Dendritic cell treated with granulocyte-macrophage colony-stimulating factor and Interleukin-4, amounts not matched to agents 40 ng/mL and 50 ng/mL, for 4 days (primary cell): ENCODE data around the gene CNMD.

ENCODE experiments used
- H3K27ac Mint-ChIP-seq: one replicate; pipeline ENCODE4 v1.8.0; 2022; ENCODE audit warnings: mild to moderate bottlenecking, mixed read lengths
- H3K27me3 Mint-ChIP-seq: one replicate; pipeline ENCODE4 v1.8.0; 2022; ENCODE audit warnings: mild to moderate bottlenecking, mixed read lengths
- H3K36me3 Mint-ChIP-seq: one replicate; pipeline ENCODE4 v1.8.0; 2022; ENCODE audit warnings: low read depth, mixed read lengths
- H3K4me1 Mint-ChIP-seq: one replicate; pipeline ENCODE4 v1.8.0; 2022; ENCODE audit warnings: low read depth, mixed read lengths
- H3K4me3 Mint-ChIP-seq: one replicate; pipeline ENCODE4 v1.8.0; 2022; ENCODE audit warnings: mild to moderate bottlenecking, moderate library complexity, mixed read lengths
- H3K9me3 Mint-ChIP-seq: one replicate; pipeline ENCODE4 v1.8.0; 2022; ENCODE audit warnings: mixed read lengths
- intact Hi-C: fragments of 100-400 bp; cut with micrococcal nuclease; formaldehyde crosslinking; loops from one replicate; pipeline ENCODE4 v1.15.0; 2022

The CNMD gene

GRCh38 chr13:52765611-52766390 lies 26.2 kb upstream of the CNMD start:
- no peaks in the 10 kb centered on the region for H3K36me3 Mint-ChIP-seq

GRCh38 chr13:52760077-52760476 lies 20.5 kb upstream of the CNMD start:
- H3K27me3 Mint-ChIP-seq = peaks cover 2% of the 10 kb centered on the region
- H3K9me3 Mint-ChIP-seq = no peaks in the 10 kb centered on the region
- intact Hi-C loops = no loop called here
- no peak overlapping the region for H3K4me3 Mint-ChIP-seq
- no peaks in the 10 kb centered on the region for H3K36me3 Mint-ChIP-seq
- no peak overlapping the region for H3K27ac Mint-ChIP-seq
- H3K4me1 Mint-ChIP-seq = no peaks in the 10 kb centered on the region

More at GRCh38 chr13:52765611-52766390, 26.2 kb upstream of the CNMD start:
- Mint-ChIP-seq H3K27ac (no peak overlapping the region), H3K4me1 (no peaks in the 10 kb centered on the region), H3K4me3 (no peak overlapping the region), H3K27me3 (peaks cover 5% of the 10 kb centered on the region), H3K9me3 (no peaks in the 10 kb centered on the region)
- intact Hi-C loops = no loop called here

DNA sequence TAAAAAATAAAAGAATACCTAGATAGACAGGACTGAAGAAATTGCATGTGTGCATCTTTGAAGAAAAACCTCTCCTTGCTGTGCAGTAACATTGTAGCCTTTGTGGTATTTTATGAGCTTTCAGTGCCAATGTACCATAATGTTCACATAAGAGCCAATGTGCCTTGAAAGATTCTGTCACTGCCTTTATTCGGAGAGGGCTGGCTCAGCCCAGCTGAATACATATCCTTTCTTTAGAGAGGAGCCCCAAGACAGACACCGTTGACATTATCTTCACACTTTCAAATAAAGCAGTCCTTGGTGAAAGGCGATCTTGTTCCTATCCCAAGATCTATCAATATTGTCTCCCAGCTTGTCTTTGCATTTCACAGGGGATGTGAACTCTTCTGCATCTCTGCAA lies 18.5 kb upstream of the CNMD start:
- no peak overlapping the region for H3K27ac Mint-ChIP-seq
- intact Hi-C loops = no loop called here
- no peaks in the 10 kb centered on the region for H3K4me1 Mint-ChIP-seq
- H3K36me3 Mint-ChIP-seq = no peaks in the 10 kb centered on the region
- H3K27me3 Mint-ChIP-seq = peaks cover 2% of the 10 kb centered on the region
- H3K4me3 Mint-ChIP-seq = no peak overlapping the region
- H3K9me3 Mint-ChIP-seq = no peaks in the 10 kb centered on the region

- H3K27me3 Mint-ChIP-seq = peaks cover 13% of the 10 kb centered on the region
- intact Hi-C loops = no loop called here
- H3K36me3 Mint-ChIP-seq = no peaks in the 10 kb centered on the region
- H3K9me3 Mint-ChIP-seq = no peaks in the 10 kb centered on the region
- H3K4me3 Mint-ChIP-seq = no peak overlapping the region
- no peak overlapping the region for H3K27ac Mint-ChIP-seq
- no peaks in the 10 kb centered on the region for H3K4me1 Mint-ChIP-seq
Measured at GRCh38 chr13:52751196-52751595, 11.6 kb upstream of the CNMD start.

- Mint-ChIP-seq H3K27ac (no peak overlapping the region), H3K4me1 (no peaks in the 10 kb centered on the region), H3K27me3 (peaks cover 15% of the 10 kb centered on the region), H3K36me3 (no peaks in the 10 kb centered on the region), H3K4me3 (no peak overlapping the region), H3K9me3 (no peaks in the 10 kb centered on the region)
- intact Hi-C loops = no loop called here
Measured at GRCh38 chr13:52750713-52751112, 11.1 kb upstream of the CNMD start.

DNA sequence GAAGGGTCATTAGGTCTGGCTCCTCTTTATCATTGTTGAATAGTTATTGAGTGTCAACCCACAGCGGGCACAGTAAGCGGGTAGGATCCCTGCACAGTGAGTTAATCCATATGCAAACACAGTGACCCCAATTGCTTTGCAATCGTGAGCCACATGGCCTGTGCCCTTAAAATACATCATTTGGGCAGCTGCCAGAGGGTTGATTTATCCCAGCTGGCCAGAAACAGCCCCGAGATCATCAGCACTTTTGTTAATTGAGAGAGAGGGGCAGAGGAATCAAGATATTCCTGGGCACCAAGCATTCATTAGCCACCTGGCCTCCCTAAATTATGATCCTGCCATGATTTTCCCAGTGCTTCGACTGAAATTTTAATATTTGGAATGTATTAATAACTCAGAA lies 9.8 kb upstream of the CNMD start:
- Mint-ChIP-seq H3K27me3 (peaks cover 22% of the 10 kb centered on the region), H3K4me1 (no peaks in the 10 kb centered on the region), H3K4me3 (no peak overlapping the region), H3K9me3 (no peaks in the 10 kb centered on the region), H3K27ac (no peak overlapping the region), H3K36me3 (no peaks in the 10 kb centered on the region)
- intact Hi-C loops = no loop called here

GRCh38 chr13:52746141-52746540 lies 6.5 kb upstream of the CNMD start:
- intact Hi-C loops = no loop called here
- H3K4me1 Mint-ChIP-seq = no peaks in the 10 kb centered on the region
- H3K4me3 Mint-ChIP-seq = no peak overlapping the region
- H3K36me3 Mint-ChIP-seq = no peaks in the 10 kb centered on the region
- peaks cover 34% of the 10 kb centered on the region for H3K27me3 Mint-ChIP-seq
- no peak overlapping the region for H3K27ac Mint-ChIP-seq
- no peaks in the 10 kb centered on the region for H3K9me3 Mint-ChIP-seq

DNA sequence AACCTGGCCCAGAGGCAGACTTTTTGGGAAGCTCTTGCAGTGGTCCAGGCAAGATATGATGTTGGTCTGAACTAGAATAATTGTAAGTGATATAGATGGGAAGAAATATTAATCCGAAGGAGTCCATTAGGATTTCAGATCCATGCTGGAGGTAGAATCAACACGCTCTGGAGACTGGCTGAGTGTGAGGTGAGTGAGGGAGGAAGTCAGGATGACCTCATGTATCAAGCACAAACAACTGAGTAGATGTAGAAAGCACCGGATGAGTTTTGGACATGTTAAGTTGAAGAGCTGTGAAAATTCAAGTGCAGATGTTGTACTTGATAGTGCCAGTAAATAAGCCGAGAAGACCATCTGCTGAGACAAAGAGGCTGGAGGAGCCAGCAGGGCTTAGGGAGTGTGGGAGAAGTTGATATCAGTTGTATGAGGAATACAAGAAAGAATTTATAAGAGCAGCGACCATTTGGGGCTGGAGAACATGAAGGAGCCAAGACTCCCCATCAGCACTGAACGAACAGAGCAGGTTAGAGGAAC lies 5.3 kb upstream of the CNMD start:
- Mint-ChIP-seq H3K4me1 (peaks cover 1% of the 10 kb centered on the region), H3K9me3 (no peaks in the 10 kb centered on the region), H3K27me3 (peaks cover 44% of the 10 kb centered on the region), H3K36me3 (no peaks in the 10 kb centered on the region), H3K4me3 (no peak overlapping the region), H3K27ac (no peak overlapping the region)
- intact Hi-C loops = no loop called here

GRCh38 chr13:52743988-52744387 lies 4.4 kb upstream of the CNMD start:
- intact Hi-C loops = no loop called here
- H3K27ac Mint-ChIP-seq = no peak overlapping the region
- no peaks in the 10 kb centered on the region for H3K9me3 Mint-ChIP-seq
- H3K4me3 Mint-ChIP-seq = no peak overlapping the region
- H3K27me3 Mint-ChIP-seq = peaks cover 52% of the 10 kb centered on the region
- H3K4me1 Mint-ChIP-seq = peaks cover 10% of the 10 kb centered on the region
- no peaks in the 10 kb centered on the region for H3K36me3 Mint-ChIP-seq

- H3K4me1 Mint-ChIP-seq = peaks cover 10% of the 10 kb centered on the region
- peaks cover 54% of the 10 kb centered on the region for H3K27me3 Mint-ChIP-seq
- H3K9me3 Mint-ChIP-seq = no peaks in the 10 kb centered on the region
- H3K27ac Mint-ChIP-seq = no peak overlapping the region
- H3K4me3 Mint-ChIP-seq = no peak overlapping the region
- H3K36me3 Mint-ChIP-seq = no peaks in the 10 kb centered on the region
- intact Hi-C loops = no loop called here
Measured at GRCh38 chr13:52743569-52743968, 3.9 kb upstream of the CNMD start.

DNA sequence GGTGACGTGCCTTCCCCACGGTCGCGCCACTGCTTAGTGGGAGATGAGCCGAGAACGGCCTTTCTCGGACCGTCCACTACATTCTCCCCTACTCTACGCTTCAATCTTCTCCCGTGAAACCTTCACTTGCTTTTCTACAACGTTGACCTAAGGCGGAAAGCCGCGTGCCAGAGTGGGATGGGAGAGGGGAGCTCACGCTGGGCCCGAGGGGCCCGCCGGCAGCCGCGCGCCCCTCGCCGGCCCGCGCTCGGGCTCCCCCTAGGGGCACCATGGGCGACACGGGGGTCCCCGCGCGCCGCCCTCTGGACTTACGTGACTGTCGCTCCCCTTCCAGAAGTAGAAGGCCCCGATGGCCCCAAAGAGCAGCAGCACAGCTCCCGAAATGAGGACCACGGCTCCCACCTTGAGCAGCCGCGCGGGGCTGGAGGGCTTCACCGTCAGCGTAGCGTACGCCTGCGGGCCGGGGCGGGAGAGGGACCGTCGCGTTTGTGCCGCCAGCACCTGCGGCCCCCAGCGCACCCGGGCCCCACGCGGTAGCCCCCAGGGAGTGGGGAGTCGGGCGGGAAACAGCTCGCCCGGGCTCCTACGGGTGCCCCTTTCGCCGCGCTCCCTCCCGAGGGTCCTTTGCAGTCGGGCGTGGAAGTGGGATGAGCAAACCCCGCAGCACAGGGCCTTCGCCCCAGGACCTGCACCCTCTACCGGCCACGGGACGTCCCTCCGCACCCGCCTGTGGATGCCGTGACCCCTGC lies 727 bp downstream of the CNMD start:
- Mint-ChIP-seq H3K4me1 (peaks cover 10% of the 10 kb centered on the region), H3K4me3 (peak overlapping the region; percentile 53), H3K36me3 (no peaks in the 10 kb centered on the region), H3K27me3 (peaks cover 46% of the 10 kb centered on the region), H3K27ac (no peak overlapping the region), H3K9me3 (no peaks in the 10 kb centered on the region)
- intact Hi-C loops = loop anchor here (2.0 kb wide), 1 partner anchor 74 kb away; no protein-coding TSS in a partner anchor

- intact Hi-C loops = loop anchor here (2.0 kb wide), 1 partner anchor 73 kb away; no protein-coding TSS in a partner anchor
- Mint-ChIP-seq H3K4me1 (peaks cover 10% of the 10 kb centered on the region), H3K27me3 (peaks cover 44% of the 10 kb centered on the region), H3K4me3 (no peak overlapping the region), H3K27ac (no peak overlapping the region), H3K9me3 (no peaks in the 10 kb centered on the region), H3K36me3 (no peaks in the 10 kb centered on the region)
Measured at GRCh38 chr13:52737965-52738364, 1.7 kb downstream of the CNMD start.

GRCh38 chr13:52737451-52737850 lies 2.2 kb downstream of the CNMD start:
- Mint-ChIP-seq H3K27ac (no peak overlapping the region), H3K27me3 (peaks cover 40% of the 10 kb centered on the region)

DNA sequence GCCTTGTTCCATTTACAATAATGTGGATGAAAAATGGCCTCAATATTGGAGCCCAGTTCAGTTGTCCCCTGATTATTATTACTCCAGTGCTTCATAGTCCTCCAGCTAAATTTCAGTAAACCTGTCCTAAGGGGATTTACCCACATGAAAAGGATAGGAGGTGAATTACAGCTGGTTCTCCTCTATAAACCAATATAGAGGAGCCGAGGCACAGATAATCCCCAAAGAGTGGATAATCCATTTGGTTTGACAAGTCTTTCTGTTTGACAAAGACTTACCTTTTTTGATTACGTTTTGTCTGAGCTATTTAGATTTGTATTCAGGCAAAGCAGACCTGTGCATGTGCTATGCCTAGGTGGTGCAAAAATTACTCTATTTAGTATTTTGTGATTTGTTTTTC lies 2.7 kb downstream of the CNMD start:
- no peaks in the 10 kb centered on the region for H3K36me3 Mint-ChIP-seq
- no peaks in the 10 kb centered on the region for H3K9me3 Mint-ChIP-seq
- H3K27ac Mint-ChIP-seq = no peak overlapping the region
- peaks cover 36% of the 10 kb centered on the region for H3K27me3 Mint-ChIP-seq
- H3K4me1 Mint-ChIP-seq = peaks cover 10% of the 10 kb centered on the region
- no peak overlapping the region for H3K4me3 Mint-ChIP-seq
- intact Hi-C loops = no loop called here

More at GRCh38 chr13:52737451-52737850, 2.2 kb downstream of the CNMD start:
- Mint-ChIP-seq H3K4me1 (peaks cover 10% of the 10 kb centered on the region), H3K36me3 (no peaks in the 10 kb centered on the region), H3K9me3 (no peaks in the 10 kb centered on the region), H3K4me3 (no peak overlapping the region)
- intact Hi-C loops = no loop called here
